H9 (cell line): ENCODE data around the gene FOXJ3. TPM values are rescaled to one million over a fixed set of nuclear protein-coding genes. Genes with fewer than 3 reads are reported as not detected.

Source experiments
- DNase-seq: peaks from one replicate; pipeline ENCODE4 v3.0.0-alpha.2; 2017
- H2AFZ ChIP-seq: one replicate; pipeline ENCODE4 v1.6.1; 2013; ENCODE audit warnings: mild to moderate bottlenecking, low read length, control low read depth, moderate library complexity
- H2AK5ac ChIP-seq: 2 replicates; pipeline ENCODE4 v1.6.1; 2013; ENCODE audit warnings: low read length, control low read depth, mixed read lengths; ENCODE audit not compliant: insufficient read length
- H2BK120ac ChIP-seq: one replicate; pipeline ENCODE4 v1.6.1; 2013; ENCODE audit warnings: low read depth, mild to moderate bottlenecking, low read length, control low read depth, inconsistent platforms; ENCODE audit not compliant: poor library complexity, severe bottlenecking
- H2BK12ac ChIP-seq: 2 replicates; pipeline ENCODE4 v1.6.1; 2013; ENCODE audit warnings: low read length, control low read depth, mixed read lengths, low read depth; ENCODE audit not compliant: insufficient read length
- H2BK15ac ChIP-seq: 2 replicates; pipeline ENCODE4 v1.6.1; 2013; ENCODE audit warnings: low read depth, low read length, control low read depth
- H2BK20ac ChIP-seq: one replicate; pipeline ENCODE4 v1.6.1; 2013; ENCODE audit warnings: low read depth, mild to moderate bottlenecking, low read length, control low read depth, inconsistent platforms; ENCODE audit not compliant: poor library complexity, severe bottlenecking
- H2BK5ac ChIP-seq: 2 replicates; pipeline ENCODE4 v1.6.1; 2013; ENCODE audit warnings: low read length, control low read depth, mixed read lengths; ENCODE audit not compliant: insufficient read length
- H3K14ac ChIP-seq: 2 replicates; pipeline ENCODE4 v1.6.1; 2013; ENCODE audit warnings: low read length, control low read depth; ENCODE audit not compliant: insufficient read depth
- H3K18ac ChIP-seq: 2 replicates; pipeline ENCODE4 v1.6.1; 2013; ENCODE audit warnings: low read depth, mild to moderate bottlenecking, mixed read lengths, low read length, control low read depth; ENCODE audit not compliant: insufficient read length
- H3K23ac ChIP-seq: 2 replicates; pipeline ENCODE4 v1.6.1; 2013; ENCODE audit warnings: low read length, control low read depth, mixed read lengths, low read depth; ENCODE audit not compliant: insufficient read length
- H3K23me2 ChIP-seq: 2 replicates; pipeline ENCODE4 v1.6.1; 2013; ENCODE audit warnings: low read depth, mild to moderate bottlenecking, mixed read lengths, low read length, control low read depth; ENCODE audit not compliant: insufficient read length, poor library complexity, severe bottlenecking
- H3K27ac ChIP-seq: 2 replicates; pipeline ENCODE4 v1.5.1; 2013; ENCODE audit warnings: low read length, control low read depth, mixed read lengths, low read depth; ENCODE audit not compliant: insufficient read length
- H3K27me3 ChIP-seq: 2 replicates; pipeline ENCODE4 v1.6.1; 2013; ENCODE audit warnings: low read length, control low read depth, inconsistent platforms; ENCODE audit not compliant: insufficient read depth
- H3K4ac ChIP-seq: 2 replicates; pipeline ENCODE4 v1.6.1; 2013; ENCODE audit warnings: low read depth, mild to moderate bottlenecking, control low read depth, inconsistent platforms, low read length, moderate library complexity
- H3K4me1 ChIP-seq: 2 replicates; pipeline ENCODE4 v1.6.1; 2013; ENCODE audit warnings: low read length, control low read depth, inconsistent platforms; ENCODE audit not compliant: insufficient read depth
- H3K4me2 ChIP-seq: 2 replicates; pipeline ENCODE4 v1.6.1; 2013; ENCODE audit warnings: low read length, control low read depth, mixed read lengths; ENCODE audit not compliant: insufficient read length, insufficient read depth
- H3K56ac ChIP-seq: 2 replicates; pipeline ENCODE4 v1.6.1; 2013; ENCODE audit warnings: low read depth, mild to moderate bottlenecking, mixed read lengths, low read length, control low read depth; ENCODE audit not compliant: insufficient read length
- H3K79me1 ChIP-seq: 2 replicates; pipeline ENCODE4 v1.6.1; 2013; ENCODE audit warnings: low read depth, mild to moderate bottlenecking, moderate library complexity, low read length, control low read depth, inconsistent platforms; ENCODE audit not compliant: insufficient read depth, poor library complexity, severe bottlenecking
- H3K79me2 ChIP-seq: 2 replicates; pipeline ENCODE4 v1.6.1; 2013; ENCODE audit warnings: low read length, control low read depth, inconsistent platforms; ENCODE audit not compliant: insufficient read depth
- H3K9ac ChIP-seq: 2 replicates; pipeline ENCODE4 v1.6.1; 2013; ENCODE audit warnings: low read length, control low read depth, mixed read lengths; ENCODE audit not compliant: insufficient read length; ENCODE audit errors: extremely low read depth
- H3K9me3 ChIP-seq: one replicate; pipeline ENCODE4 v1.6.1; 2013; ENCODE audit warnings: low read depth, low read length, inconsistent platforms; ENCODE audit not compliant: control insufficient read depth
- H3T11ph ChIP-seq: one replicate; pipeline ENCODE4 v1.6.1; 2013; ENCODE audit warnings: mild to moderate bottlenecking, low read length, control low read depth, inconsistent platforms
- H4K20me1 ChIP-seq: one replicate; pipeline ENCODE4 v1.6.1; 2013; ENCODE audit not compliant: control insufficient read depth, insufficient read length, insufficient read depth
- H4K5ac ChIP-seq: 2 replicates; pipeline ENCODE4 v1.6.1; 2013; ENCODE audit warnings: low read depth, mild to moderate bottlenecking, mixed read lengths, low read length, control low read depth; ENCODE audit not compliant: insufficient read length
- H4K8ac ChIP-seq: replicated peaks from 2 replicates; pipeline ENCODE4 v1.6.1; 2013; ENCODE audit warnings: low read length, control low read depth, mixed read lengths, low read depth; ENCODE audit not compliant: insufficient read length
- H4K91ac ChIP-seq: 2 replicates; pipeline ENCODE4 v1.6.1; 2013; ENCODE audit warnings: low read depth, mild to moderate bottlenecking, moderate library complexity, mixed read lengths, low read length, control low read depth; ENCODE audit not compliant: insufficient read length
- H3K27ac Mint-ChIP-seq, 3 experiments: 2 replicates in 2 of 3; 3 replicates in 1 of 3; pipeline ENCODE4 v1.8.0; 2020 to 2021; ENCODE audit warnings: mixed read lengths in 3 of 3, mild to moderate bottlenecking in 1 of 3, moderate library complexity in 1 of 3
- H3K27me3 Mint-ChIP-seq: 2 replicates; pipeline ENCODE4 v1.8.0; 2021; ENCODE audit warnings: low read depth, mild to moderate bottlenecking, moderate library complexity, mixed read lengths
- H3K36me3 Mint-ChIP-seq, 3 experiments: 2 replicates in 2 of 3; 3 replicates in 1 of 3; pipeline ENCODE4 v1.8.0; 2020 to 2021; ENCODE audit warnings: low read depth in 3 of 3, mixed read lengths in 3 of 3; ENCODE audit not compliant: insufficient read depth in 1 of 3
- H3K4me1 Mint-ChIP-seq, 2 experiments: 2 replicates each; pipeline ENCODE4 v1.8.0; 2020; ENCODE audit warnings: mixed read lengths in 2 of 2
- H3K4me3 Mint-ChIP-seq, 2 experiments: 2 replicates in 1 of 2; 3 replicates in 1 of 2; pipeline ENCODE4 v1.8.0; 2020 to 2021; ENCODE audit warnings: mild to moderate bottlenecking in 2 of 2, mixed read lengths in 2 of 2, moderate library complexity in 1 of 2
- H3K9me3 Mint-ChIP-seq, 2 experiments: 2 replicates in 1 of 2; 3 replicates in 1 of 2; pipeline ENCODE4 v1.8.0; 2020; ENCODE audit warnings: mild to moderate bottlenecking in 2 of 2, mixed read lengths in 2 of 2, moderate library complexity in 1 of 2
- WGBS: extraction: QIAGEN DNeasy Blood & Tissue Kit; methylation state at CpG from one replicate; pipeline ENCODE4 v1.1.7; 2013; ENCODE audit warnings: missing lambda C conversion rate, low lambda C conversion rate, mixed read lengths; ENCODE audit not compliant: insufficient read length; ENCODE audit errors: extremely low coverage; 5-methylcytosine and 5-hydroxymethylcytosine counted together
- total RNA-seq: library from RNA; stranded (reverse); gene quantifications from 2 replicates; pipeline ENCODE4 v1.2.1, GENCODE V29; 2021
- TF ChIP-seq, protein P1 (sequence below): fragments of 200-600 bp; sonication (generic); conservative IDR thresholded peaks from 3 replicates; pipeline ENCODE4 v1.8.0; 2021; ENCODE audit warnings: antibody characterized with exemption, mild to moderate bottlenecking

Gene FOXJ3
- total RNA-seq, 1 experiment from 2014 or later, result 49.9 TPM

DNA sequence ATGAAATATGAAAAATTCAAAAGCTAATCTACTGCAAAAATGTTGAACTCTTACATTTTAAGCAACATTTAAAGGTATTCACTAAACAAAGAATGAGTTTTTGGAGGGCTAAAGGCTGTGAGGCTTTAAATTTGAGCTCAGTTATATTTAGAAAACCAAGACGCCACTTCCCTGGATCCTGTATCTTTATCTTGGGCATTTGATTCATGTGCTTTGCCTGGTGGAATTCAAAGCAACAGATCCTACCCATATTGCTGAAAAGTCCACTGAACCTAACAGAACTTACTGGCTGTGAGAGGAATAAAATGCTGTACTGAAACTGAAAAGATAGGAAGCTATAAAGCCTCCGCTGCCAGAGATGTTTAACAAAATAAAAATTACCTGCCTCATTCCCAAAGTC is 14.3 kb downstream of the FOXJ3 start:
- Histone ChIP-seq H3K27ac (no peak overlapping the region), H4K91ac (no peak overlapping the region)
- TF ChIP-seq, protein P1, sequence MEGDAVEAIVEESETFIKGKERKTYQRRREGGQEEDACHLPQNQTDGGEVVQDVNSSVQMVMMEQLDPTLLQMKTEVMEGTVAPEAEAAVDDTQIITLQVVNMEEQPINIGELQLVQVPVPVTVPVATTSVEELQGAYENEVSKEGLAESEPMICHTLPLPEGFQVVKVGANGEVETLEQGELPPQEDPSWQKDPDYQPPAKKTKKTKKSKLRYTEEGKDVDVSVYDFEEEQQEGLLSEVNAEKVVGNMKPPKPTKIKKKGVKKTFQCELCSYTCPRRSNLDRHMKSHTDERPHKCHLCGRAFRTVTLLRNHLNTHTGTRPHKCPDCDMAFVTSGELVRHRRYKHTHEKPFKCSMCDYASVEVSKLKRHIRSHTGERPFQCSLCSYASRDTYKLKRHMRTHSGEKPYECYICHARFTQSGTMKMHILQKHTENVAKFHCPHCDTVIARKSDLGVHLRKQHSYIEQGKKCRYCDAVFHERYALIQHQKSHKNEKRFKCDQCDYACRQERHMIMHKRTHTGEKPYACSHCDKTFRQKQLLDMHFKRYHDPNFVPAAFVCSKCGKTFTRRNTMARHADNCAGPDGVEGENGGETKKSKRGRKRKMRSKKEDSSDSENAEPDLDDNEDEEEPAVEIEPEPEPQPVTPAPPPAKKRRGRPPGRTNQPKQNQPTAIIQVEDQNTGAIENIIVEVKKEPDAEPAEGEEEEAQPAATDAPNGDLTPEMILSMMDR, result no peak

More for the DNA sequence above, 14.3 kb downstream of the FOXJ3 start:
- Histone ChIP-seq H3K18ac (no peak overlapping the region), H2BK12ac (no peak overlapping the region), H4K8ac (no peak overlapping the region), H2BK15ac (no peak overlapping the region), H3T11ph (no peak overlapping the region), H4K20me1 (no peaks in the 10 kb centered on the region), H2BK20ac (no peak overlapping the region), H3K27me3 (no peaks in the 10 kb centered on the region), H3K4me1 (no peaks in the 10 kb centered on the region), H3K79me1 (peaks cover 12% of the 10 kb centered on the region), H3K79me2 (peaks cover 51% of the 10 kb centered on the region), H3K9ac (no peak overlapping the region), H3K4ac (no peak overlapping the region), H4K5ac (no peak overlapping the region), H2BK5ac (no peak overlapping the region), H2AFZ (no peak overlapping the region), H3K56ac (no peak overlapping the region), H3K23ac (no peak overlapping the region), H3K4me2 (no peak overlapping the region), H3K14ac (no peak overlapping the region), H3K9me3 (no peaks in the 10 kb centered on the region), H2AK5ac (no peak overlapping the region), H2BK120ac (no peak overlapping the region), H3K23me2 (no peaks in the 10 kb centered on the region)
- DNase-seq, result no peak
- Mint-ChIP-seq H3K9me3 (no peaks in the 10 kb centered on the region), H3K4me3 (no peak overlapping the region), H3K36me3 (0 out of 7 replicates have a peak, but pooled peaks cover 0 to 2% (median 0%) of the 10 kb centered on the region in 3 experiments), H3K27ac (no peak overlapping the region; a peak in 1 of 7 replicates), H3K4me1 (peaks cover 13 to 18% of the 10 kb centered on the region in 2 experiments), H3K27me3 (no peaks in the 10 kb centered on the region)
- WGBS, result no CpG with 5 or more reads among the region's 2 CpGs
